Glutamatergic neuron (in vitro differentiated cells): ENCODE measurements around the gene CLEC16A. TPM values are rescaled to one million over a fixed set of nuclear protein-coding genes. Genes with fewer than 3 reads are reported as not detected.

ENCODE experiments used
- DNase-seq: peaks from one replicate; pipeline ENCODE4 v3.0.0; 2022
- H3K27ac Mint-ChIP-seq: one replicate; pipeline ENCODE4 v1.8.0; 2020; ENCODE audit warnings: mild to moderate bottlenecking, mixed read lengths, inconsistent platforms; ENCODE audit not compliant: unreplicated experiment
- H3K27me3 Mint-ChIP-seq: one replicate; pipeline ENCODE4 v1.8.0; 2020; ENCODE audit warnings: mild to moderate bottlenecking, moderate library complexity, mixed read lengths, inconsistent platforms; ENCODE audit not compliant: unreplicated experiment
- H3K36me3 Mint-ChIP-seq: one replicate; pipeline ENCODE4 v1.8.0; 2020; ENCODE audit warnings: mild to moderate bottlenecking, mixed read lengths, inconsistent platforms; ENCODE audit not compliant: unreplicated experiment
- H3K4me1 Mint-ChIP-seq: one replicate; pipeline ENCODE4 v1.8.0; 2020; ENCODE audit warnings: mild to moderate bottlenecking, low read depth, mixed read lengths, inconsistent platforms; ENCODE audit not compliant: unreplicated experiment
- H3K4me3 Mint-ChIP-seq: one replicate; pipeline ENCODE4 v1.8.0; 2020; ENCODE audit warnings: mild to moderate bottlenecking, mixed read lengths, inconsistent platforms; ENCODE audit not compliant: unreplicated experiment
- H3K9me3 Mint-ChIP-seq: one replicate; pipeline ENCODE4 v1.8.0; 2020; ENCODE audit warnings: mild to moderate bottlenecking, moderate library complexity, mixed read lengths, inconsistent platforms; ENCODE audit not compliant: unreplicated experiment
- CTCF ChIP-seq: fragments of 200-600 bp; sonication (generic); IDR thresholded peaks from one replicate; pipeline ENCODE4 v1.5.0; 2021; ENCODE audit not compliant: partially characterized antibody, unreplicated experiment
- total RNA-seq: library from RNA; stranded (reverse); fragmentation: NEBNext Ultra II Directional; extraction: Animal tissue kit (Norgen Biotek cat#: 25700); gene quantifications from one replicate; pipeline ENCODE4 v1.2.1, GENCODE V29; 2021; ENCODE audit not compliant: unreplicated experiment

Gene CLEC16A
- total RNA-seq, 1 donor from 2014 or later: 43.0 TPM

DNA sequence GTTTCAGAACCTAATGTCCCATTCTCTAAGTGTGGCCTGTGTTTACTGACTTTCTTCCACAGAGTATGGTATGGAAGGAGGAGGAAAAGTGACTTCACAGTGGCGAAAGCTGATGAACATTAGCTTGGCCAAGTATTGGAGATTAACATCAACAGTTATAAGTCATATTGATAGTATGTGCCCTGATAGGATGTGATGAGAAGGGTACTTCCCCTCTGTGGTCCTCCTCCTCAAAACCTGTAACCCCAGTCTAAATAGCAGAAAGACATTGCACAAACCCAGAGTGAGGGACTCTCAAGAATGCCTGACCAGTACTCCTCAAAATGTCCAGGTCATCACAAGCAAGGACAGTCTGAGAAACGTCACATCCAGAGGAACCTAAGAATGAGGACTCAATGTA, 73.1 kb downstream of the CLEC16A start:
- Mint-ChIP-seq H3K27me3 (no peaks in the 10 kb centered on the region), H3K9me3 (peaks cover 1% of the 10 kb centered on the region), H3K36me3 (peaks cover 4% of the 10 kb centered on the region), H3K4me3 (no peak overlapping the region), H3K27ac (no peak overlapping the region), H3K4me1 (peaks cover 2% of the 10 kb centered on the region)
- no peak for DNase-seq
- TF ChIP-seq CTCF: no peak

DNA sequence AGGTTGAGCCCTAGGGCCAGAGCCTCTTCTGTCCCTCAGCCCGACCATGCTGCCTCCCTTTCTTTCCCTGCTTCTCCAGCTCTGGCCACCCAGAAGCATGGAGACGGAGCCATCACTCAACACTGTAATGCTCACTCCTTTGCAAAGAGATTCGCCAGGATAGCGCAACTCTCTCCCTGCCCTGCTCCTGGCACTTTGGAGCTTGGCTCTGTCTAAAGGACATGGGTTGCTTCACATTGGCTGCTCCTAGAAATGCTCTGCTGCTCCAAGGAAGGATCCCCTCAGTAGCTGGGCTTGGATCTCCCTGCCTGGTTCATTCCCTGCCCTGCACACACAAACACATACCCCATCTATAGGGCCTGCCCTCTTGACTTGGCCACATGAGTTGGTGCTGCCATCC, 76.0 kb downstream of the CLEC16A start:
- Mint-ChIP-seq H3K27me3 (peaks cover 4% of the 10 kb centered on the region), H3K9me3 (peaks cover 1% of the 10 kb centered on the region), H3K4me1 (no peaks in the 10 kb centered on the region), H3K36me3 (peaks cover 6% of the 10 kb centered on the region), H3K27ac (no peak overlapping the region), H3K4me3 (no peak overlapping the region)
- no peak for TF ChIP-seq CTCF
- no peak for DNase-seq

DNA sequence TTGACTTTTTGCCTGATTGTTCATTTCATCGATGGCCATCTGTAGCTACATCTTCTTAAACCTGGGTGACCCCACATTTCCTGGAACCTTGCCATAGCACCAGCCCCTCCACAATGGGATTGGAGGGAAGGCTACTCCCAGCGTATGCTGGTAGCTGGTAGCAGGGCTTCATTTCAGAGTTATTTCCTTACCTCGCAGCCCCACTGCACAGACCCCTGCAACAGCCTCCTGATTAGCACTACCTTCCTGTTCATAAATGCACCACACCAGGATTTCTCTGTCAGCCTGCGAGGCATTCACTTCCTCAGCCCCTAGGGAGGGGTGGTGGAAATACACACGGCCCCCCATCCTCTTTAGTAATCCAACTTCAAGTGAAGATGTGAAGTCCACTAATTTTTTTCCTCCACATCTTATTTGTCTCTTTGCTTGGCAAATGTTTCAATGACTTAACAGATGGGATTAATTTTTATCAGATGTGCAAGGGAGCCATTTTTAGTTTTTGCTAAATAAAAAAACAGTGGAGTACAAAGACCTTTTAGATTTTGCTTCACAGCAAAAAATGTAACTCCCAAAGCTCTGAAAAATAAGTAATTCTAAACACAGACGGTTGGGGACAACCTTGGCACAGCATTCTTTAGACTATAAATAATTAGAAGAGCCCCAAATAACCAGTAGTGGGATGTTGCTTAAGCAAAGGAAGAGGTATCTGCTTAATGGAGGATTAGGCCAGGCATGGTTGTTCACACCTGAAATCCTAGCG, 76.6 kb downstream of the CLEC16A start:
- H3K27me3 Mint-ChIP-seq: peaks cover 4% of the 10 kb centered on the region
- DNase-seq: no peak
- no peaks in the 10 kb centered on the region for H3K4me1 Mint-ChIP-seq
- peaks cover 12% of the 10 kb centered on the region for H3K36me3 Mint-ChIP-seq
- no peak for TF ChIP-seq CTCF
- peaks cover 1% of the 10 kb centered on the region for H3K9me3 Mint-ChIP-seq
- H3K27ac Mint-ChIP-seq: no peak overlapping the region
- no peak overlapping the region for H3K4me3 Mint-ChIP-seq

DNA sequence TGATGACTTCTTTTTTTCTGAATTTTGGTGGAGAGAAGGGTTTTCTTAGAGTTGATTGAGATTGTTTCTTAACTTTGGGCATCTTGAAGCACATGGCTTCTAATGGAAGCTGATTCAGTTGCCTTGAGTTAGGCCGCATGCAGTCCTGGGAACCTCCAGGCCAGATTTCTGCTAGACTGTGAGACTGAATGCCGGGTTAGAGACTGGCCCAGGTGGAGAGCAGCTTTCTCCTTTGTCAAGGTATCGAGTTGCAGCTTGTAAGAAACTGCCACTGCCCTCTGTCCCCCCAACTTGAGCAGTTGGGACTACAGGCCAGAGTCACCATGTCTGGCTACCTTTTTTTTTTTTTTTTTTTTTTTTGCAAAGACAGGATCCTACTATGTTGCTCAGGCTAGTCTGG, 77.6 kb downstream of the CLEC16A start:
- no peak for TF ChIP-seq CTCF
- Mint-ChIP-seq H3K4me3 (no peak overlapping the region), H3K27ac (no peak overlapping the region), H3K27me3 (peaks cover 4% of the 10 kb centered on the region), H3K4me1 (no peaks in the 10 kb centered on the region), H3K9me3 (peaks cover 5% of the 10 kb centered on the region), H3K36me3 (peaks cover 22% of the 10 kb centered on the region)
- DNase-seq: no peak

DNA sequence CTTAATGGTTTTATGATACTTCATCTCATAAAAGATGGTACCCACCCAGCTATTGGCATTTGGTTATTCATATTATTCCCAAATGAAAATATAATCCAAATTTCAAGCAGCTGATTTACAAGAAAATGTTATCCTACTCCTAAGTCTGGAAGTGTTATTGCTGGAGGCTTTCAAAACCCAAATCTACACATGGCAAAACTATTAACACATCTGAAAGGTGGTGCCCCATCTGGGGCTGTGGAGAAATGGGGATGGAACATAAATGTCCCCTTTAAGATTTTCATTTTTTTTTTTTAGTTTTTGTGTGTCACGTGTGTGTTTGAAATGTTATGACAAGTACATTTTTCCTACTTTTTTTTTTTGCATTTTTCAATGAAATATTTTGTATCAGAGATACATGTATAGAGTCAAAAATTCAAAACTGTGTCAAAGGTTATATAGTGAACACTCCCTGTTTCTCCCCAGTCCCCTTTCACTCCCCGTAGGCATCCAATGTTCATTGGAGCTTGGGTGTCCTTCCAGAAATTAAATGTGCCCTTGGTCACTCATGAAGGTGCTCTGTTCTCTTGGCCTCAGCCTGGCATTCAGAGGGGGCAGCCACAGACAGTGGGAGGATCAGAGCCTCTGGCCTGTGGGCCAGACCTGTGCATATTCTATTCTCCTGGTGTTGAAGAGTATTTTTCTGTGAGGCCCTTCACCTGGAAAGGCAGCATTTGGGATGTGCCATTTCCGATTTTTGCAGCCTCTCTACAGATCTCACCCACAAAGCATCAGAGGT, 79.1 kb downstream of the CLEC16A start:
- TF ChIP-seq CTCF: no peak
- Mint-ChIP-seq H3K4me3 (no peak overlapping the region), H3K36me3 (peaks cover 35% of the 10 kb centered on the region), H3K27ac (no peak overlapping the region), H3K9me3 (peaks cover 5% of the 10 kb centered on the region), H3K4me1 (no peaks in the 10 kb centered on the region), H3K27me3 (peaks cover 4% of the 10 kb centered on the region)
- no peak for DNase-seq
